Activated CD4-positive, alpha-beta T cell treated with anti-CD3 and anti-CD28 coated beads, Interleukin-10, Interleukin-2, amounts not matched to agents 100 ng/mL and 50 ng/mL, durations not matched to agents 16 hours and 8 hours (primary cell): Measurements from ENCODE around the gene SMG6.
"Not testable (repeated sequence)": the region's sequence is repeated elsewhere in the genome, so short reads cannot be mapped to it uniquely, and the experiment has no call there.

ENCODE experiments used
- DNase-seq: peaks from one replicate; pipeline ENCODE4 v3.0.0-alpha.2; 2020

Gene SMG6

GRCh38 chr17:2019723-2020122, 283.9 kb downstream of the SMG6 start:
- no peak for DNase-seq

GRCh38 chr17:2018716-2019510, 284.7 kb downstream of the SMG6 start:
- no peak for DNase-seq

- DNase-seq, result no peak
Measured at GRCh38 chr17:2017274-2017941, 286.2 kb downstream of the SMG6 start.

GRCh38 chr17:2016494-2016893, 287.1 kb downstream of the SMG6 start:
- no peak for DNase-seq

- no peak for DNase-seq
Measured at GRCh38 chr17:2015314-2015713, 288.3 kb downstream of the SMG6 start.

GRCh38 chr17:2013994-2014317, 289.6 kb downstream of the SMG6 start:
- no peak for DNase-seq

- not testable (repeated sequence) for DNase-seq
Measured at GRCh38 chr17:2013220-2013993, 290.2 kb downstream of the SMG6 start.

- DNase-seq, result no peak
Measured at GRCh38 chr17:2012499-2012898, 291.1 kb downstream of the SMG6 start.

GRCh38 chr17:2011411-2012371, 291.9 kb downstream of the SMG6 start:
- DNase-seq, result no peak
